H9 (cell line): ENCODE measurements around the gene BTN2A1. TPM values are rescaled to one million over a fixed set of nuclear protein-coding genes. Genes with fewer than 3 reads are reported as not detected.

Source experiments
- DNase-seq: peaks from one replicate; pipeline ENCODE4 v3.0.0-alpha.2; 2017
- H2AFZ ChIP-seq: one replicate; pipeline ENCODE4 v1.6.1; 2013; ENCODE audit warnings: mild to moderate bottlenecking, low read length, control low read depth, moderate library complexity
- H2AK5ac ChIP-seq: 2 replicates; pipeline ENCODE4 v1.6.1; 2013; ENCODE audit warnings: low read length, control low read depth, mixed read lengths; ENCODE audit not compliant: insufficient read length
- H2BK120ac ChIP-seq: one replicate; pipeline ENCODE4 v1.6.1; 2013; ENCODE audit warnings: low read depth, mild to moderate bottlenecking, low read length, control low read depth, inconsistent platforms; ENCODE audit not compliant: poor library complexity, severe bottlenecking
- H2BK12ac ChIP-seq: 2 replicates; pipeline ENCODE4 v1.6.1; 2013; ENCODE audit warnings: low read length, control low read depth, mixed read lengths, low read depth; ENCODE audit not compliant: insufficient read length
- H2BK15ac ChIP-seq: 2 replicates; pipeline ENCODE4 v1.6.1; 2013; ENCODE audit warnings: low read depth, low read length, control low read depth
- H2BK20ac ChIP-seq: one replicate; pipeline ENCODE4 v1.6.1; 2013; ENCODE audit warnings: low read depth, mild to moderate bottlenecking, low read length, control low read depth, inconsistent platforms; ENCODE audit not compliant: poor library complexity, severe bottlenecking
- H2BK5ac ChIP-seq: 2 replicates; pipeline ENCODE4 v1.6.1; 2013; ENCODE audit warnings: low read length, control low read depth, mixed read lengths; ENCODE audit not compliant: insufficient read length
- H3K14ac ChIP-seq: 2 replicates; pipeline ENCODE4 v1.6.1; 2013; ENCODE audit warnings: low read length, control low read depth; ENCODE audit not compliant: insufficient read depth
- H3K18ac ChIP-seq: 2 replicates; pipeline ENCODE4 v1.6.1; 2013; ENCODE audit warnings: low read depth, mild to moderate bottlenecking, mixed read lengths, low read length, control low read depth; ENCODE audit not compliant: insufficient read length
- H3K23ac ChIP-seq: 2 replicates; pipeline ENCODE4 v1.6.1; 2013; ENCODE audit warnings: low read length, control low read depth, mixed read lengths, low read depth; ENCODE audit not compliant: insufficient read length
- H3K23me2 ChIP-seq: 2 replicates; pipeline ENCODE4 v1.6.1; 2013; ENCODE audit warnings: low read depth, mild to moderate bottlenecking, mixed read lengths, low read length, control low read depth; ENCODE audit not compliant: insufficient read length, poor library complexity, severe bottlenecking
- H3K27ac ChIP-seq: 2 replicates; pipeline ENCODE4 v1.5.1; 2013; ENCODE audit warnings: low read length, control low read depth, mixed read lengths, low read depth; ENCODE audit not compliant: insufficient read length
- H3K27me3 ChIP-seq: 2 replicates; pipeline ENCODE4 v1.6.1; 2013; ENCODE audit warnings: low read length, control low read depth, inconsistent platforms; ENCODE audit not compliant: insufficient read depth
- H3K4ac ChIP-seq: 2 replicates; pipeline ENCODE4 v1.6.1; 2013; ENCODE audit warnings: low read depth, mild to moderate bottlenecking, control low read depth, inconsistent platforms, low read length, moderate library complexity
- H3K4me1 ChIP-seq: 2 replicates; pipeline ENCODE4 v1.6.1; 2013; ENCODE audit warnings: low read length, control low read depth, inconsistent platforms; ENCODE audit not compliant: insufficient read depth
- H3K4me2 ChIP-seq: 2 replicates; pipeline ENCODE4 v1.6.1; 2013; ENCODE audit warnings: low read length, control low read depth, mixed read lengths; ENCODE audit not compliant: insufficient read length, insufficient read depth
- H3K56ac ChIP-seq: 2 replicates; pipeline ENCODE4 v1.6.1; 2013; ENCODE audit warnings: low read depth, mild to moderate bottlenecking, mixed read lengths, low read length, control low read depth; ENCODE audit not compliant: insufficient read length
- H3K79me1 ChIP-seq: 2 replicates; pipeline ENCODE4 v1.6.1; 2013; ENCODE audit warnings: low read depth, mild to moderate bottlenecking, moderate library complexity, low read length, control low read depth, inconsistent platforms; ENCODE audit not compliant: insufficient read depth, poor library complexity, severe bottlenecking
- H3K79me2 ChIP-seq: 2 replicates; pipeline ENCODE4 v1.6.1; 2013; ENCODE audit warnings: low read length, control low read depth, inconsistent platforms; ENCODE audit not compliant: insufficient read depth
- H3K9ac ChIP-seq: 2 replicates; pipeline ENCODE4 v1.6.1; 2013; ENCODE audit warnings: low read length, control low read depth, mixed read lengths; ENCODE audit not compliant: insufficient read length; ENCODE audit errors: extremely low read depth
- H3K9me3 ChIP-seq: one replicate; pipeline ENCODE4 v1.6.1; 2013; ENCODE audit warnings: low read depth, low read length, inconsistent platforms; ENCODE audit not compliant: control insufficient read depth
- H3T11ph ChIP-seq: one replicate; pipeline ENCODE4 v1.6.1; 2013; ENCODE audit warnings: mild to moderate bottlenecking, low read length, control low read depth, inconsistent platforms
- H4K20me1 ChIP-seq: one replicate; pipeline ENCODE4 v1.6.1; 2013; ENCODE audit not compliant: control insufficient read depth, insufficient read length, insufficient read depth
- H4K5ac ChIP-seq: 2 replicates; pipeline ENCODE4 v1.6.1; 2013; ENCODE audit warnings: low read depth, mild to moderate bottlenecking, mixed read lengths, low read length, control low read depth; ENCODE audit not compliant: insufficient read length
- H4K8ac ChIP-seq: replicated peaks from 2 replicates; pipeline ENCODE4 v1.6.1; 2013; ENCODE audit warnings: low read length, control low read depth, mixed read lengths, low read depth; ENCODE audit not compliant: insufficient read length
- H4K91ac ChIP-seq: 2 replicates; pipeline ENCODE4 v1.6.1; 2013; ENCODE audit warnings: low read depth, mild to moderate bottlenecking, moderate library complexity, mixed read lengths, low read length, control low read depth; ENCODE audit not compliant: insufficient read length
- H3K27ac Mint-ChIP-seq, 3 experiments: 2 replicates in 2 of 3; 3 replicates in 1 of 3; pipeline ENCODE4 v1.8.0; 2020 to 2021; ENCODE audit warnings: mixed read lengths in 3 of 3, mild to moderate bottlenecking in 1 of 3, moderate library complexity in 1 of 3
- H3K27me3 Mint-ChIP-seq: 2 replicates; pipeline ENCODE4 v1.8.0; 2021; ENCODE audit warnings: low read depth, mild to moderate bottlenecking, moderate library complexity, mixed read lengths
- H3K36me3 Mint-ChIP-seq, 3 experiments: 2 replicates in 2 of 3; 3 replicates in 1 of 3; pipeline ENCODE4 v1.8.0; 2020 to 2021; ENCODE audit warnings: low read depth in 3 of 3, mixed read lengths in 3 of 3; ENCODE audit not compliant: insufficient read depth in 1 of 3
- H3K4me1 Mint-ChIP-seq, 2 experiments: 2 replicates each; pipeline ENCODE4 v1.8.0; 2020; ENCODE audit warnings: mixed read lengths in 2 of 2
- H3K4me3 Mint-ChIP-seq, 2 experiments: 2 replicates in 1 of 2; 3 replicates in 1 of 2; pipeline ENCODE4 v1.8.0; 2020 to 2021; ENCODE audit warnings: mild to moderate bottlenecking in 2 of 2, mixed read lengths in 2 of 2, moderate library complexity in 1 of 2
- H3K9me3 Mint-ChIP-seq, 2 experiments: 2 replicates in 1 of 2; 3 replicates in 1 of 2; pipeline ENCODE4 v1.8.0; 2020; ENCODE audit warnings: mild to moderate bottlenecking in 2 of 2, mixed read lengths in 2 of 2, moderate library complexity in 1 of 2
- CTCF ChIP-seq: fragments of 200-600 bp; sonication (generic); conservative IDR thresholded peaks from 3 replicates; pipeline ENCODE4 v1.8.0; 2021; ENCODE audit warnings: antibody characterized with exemption, mild to moderate bottlenecking
- WGBS: extraction: QIAGEN DNeasy Blood & Tissue Kit; methylation state at CpG from one replicate; pipeline ENCODE4 v1.1.7; 2013; ENCODE audit warnings: missing lambda C conversion rate, low lambda C conversion rate, mixed read lengths; ENCODE audit not compliant: insufficient read length; ENCODE audit errors: extremely low coverage; 5-methylcytosine and 5-hydroxymethylcytosine counted together
- total RNA-seq: library from RNA; stranded (reverse); gene quantifications from 2 replicates; pipeline ENCODE4 v1.2.1, GENCODE V29; 2021

BTN2A1 gene
- total RNA-seq, 1 experiment from 2014 or later: 18.4 TPM

- Mint-ChIP-seq H3K9me3 (no peaks in the 10 kb centered on the region), H3K27me3 (peaks cover 5% of the 10 kb centered on the region), H3K4me3 (no peak overlapping the region), H3K4me1 (no peaks in the 10 kb centered on the region), H3K27ac (no peak overlapping the region), H3K36me3 (no peaks in the 10 kb centered on the region)
- Histone ChIP-seq H3K23me2 (no peaks in the 10 kb centered on the region), H3K4me1 (no peaks in the 10 kb centered on the region), H3K79me1 (no peaks in the 10 kb centered on the region), H3K18ac (no peak overlapping the region), H3T11ph (no peak overlapping the region), H3K27ac (no peak overlapping the region), H3K4me2 (no peak overlapping the region), H4K91ac (no peak overlapping the region), H3K23ac (no peak overlapping the region), H2BK20ac (no peak overlapping the region), H2BK5ac (no peak overlapping the region), H3K4ac (no peak overlapping the region), H2BK12ac (no peak overlapping the region), H2AFZ (no peak overlapping the region), H4K5ac (no peak overlapping the region), H3K79me2 (no peaks in the 10 kb centered on the region), H2BK15ac (no peak overlapping the region), H3K9me3 (no peaks in the 10 kb centered on the region), H3K56ac (no peak overlapping the region), H3K14ac (no peak overlapping the region), H2AK5ac (no peak overlapping the region), H4K20me1 (no peaks in the 10 kb centered on the region), H4K8ac (no peak overlapping the region), H3K9ac (no peak overlapping the region), H3K27me3 (no peaks in the 10 kb centered on the region), H2BK120ac (no peak overlapping the region)
- no peak for TF ChIP-seq CTCF
- no CpG with 5 or more reads among the region's 2 CpGs for WGBS
- no peak for DNase-seq
These were observed 16.8 kb upstream of the BTN2A1 start for GRCh38 chr6:26440977-26441358.
